Stimulated activated CD8-positive, alpha-beta memory T cell treated with anti-CD3 and anti-CD28 coated beads, Interleukin-15, amount 100 ng/mL, for 24 hours (primary cell): Measurements from ENCODE around the gene CELSR2.

Experiments
- DNase-seq: peaks from one replicate; pipeline ENCODE4 v3.0.0-alpha.2; 2020; ENCODE audit warnings: low read depth

The CELSR2 gene

DNA sequence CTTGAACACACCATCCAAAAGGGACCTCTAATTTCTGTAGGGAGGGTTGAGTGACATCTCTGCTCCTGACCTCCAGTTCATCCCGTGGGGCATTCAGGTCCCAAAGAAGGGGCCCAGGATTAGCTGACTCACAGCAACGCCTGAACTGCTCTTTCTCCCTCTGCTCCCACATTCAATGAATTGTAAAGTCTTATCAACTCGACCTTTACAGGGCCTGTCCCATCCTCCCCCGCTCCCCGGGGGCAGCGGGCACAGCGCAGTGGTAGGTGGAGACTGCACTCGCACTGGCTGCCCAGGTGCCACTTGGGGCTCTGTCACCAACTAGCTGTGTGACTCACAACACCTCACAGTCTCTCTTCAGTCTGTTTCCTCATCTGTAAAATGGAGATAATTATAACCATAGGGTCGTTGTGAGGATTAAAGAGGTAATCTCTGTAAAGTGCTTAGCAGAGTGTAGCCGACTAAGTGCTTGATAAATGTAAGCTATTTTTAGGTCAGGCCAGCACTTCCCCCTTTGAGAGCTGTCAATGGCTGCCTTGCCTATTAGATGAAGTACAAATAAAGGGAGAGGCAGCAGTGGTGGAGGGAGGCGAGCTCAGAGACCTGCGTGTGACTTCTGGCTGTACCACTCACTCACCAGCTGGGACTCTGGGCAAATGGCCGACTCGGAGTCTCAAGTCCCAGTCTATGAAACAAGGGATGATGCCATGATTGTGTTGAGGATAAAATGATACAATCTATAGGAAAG is 58.1 kb downstream of the CELSR2 start:
- no peak for DNase-seq

DNA sequence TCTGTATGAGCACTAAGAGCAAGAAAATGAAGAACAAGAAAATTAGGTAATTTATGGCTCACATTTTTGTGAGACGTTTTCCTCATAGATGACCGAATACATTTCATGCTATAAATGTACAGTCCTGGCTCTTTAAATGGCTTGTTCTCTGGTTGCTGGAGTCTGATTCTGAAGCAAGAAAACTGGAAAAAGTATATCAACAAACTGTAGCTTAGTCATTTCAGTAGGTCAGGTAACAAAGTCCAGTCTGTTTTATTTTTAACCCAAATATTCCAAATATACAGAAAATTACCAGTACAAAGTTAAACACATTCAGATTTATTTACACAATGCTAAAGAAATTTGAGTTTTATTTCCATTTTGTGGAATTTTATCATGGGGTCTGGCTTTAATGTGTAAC is 60.0 kb downstream of the CELSR2 start:
- DNase-seq: no peak

DNA sequence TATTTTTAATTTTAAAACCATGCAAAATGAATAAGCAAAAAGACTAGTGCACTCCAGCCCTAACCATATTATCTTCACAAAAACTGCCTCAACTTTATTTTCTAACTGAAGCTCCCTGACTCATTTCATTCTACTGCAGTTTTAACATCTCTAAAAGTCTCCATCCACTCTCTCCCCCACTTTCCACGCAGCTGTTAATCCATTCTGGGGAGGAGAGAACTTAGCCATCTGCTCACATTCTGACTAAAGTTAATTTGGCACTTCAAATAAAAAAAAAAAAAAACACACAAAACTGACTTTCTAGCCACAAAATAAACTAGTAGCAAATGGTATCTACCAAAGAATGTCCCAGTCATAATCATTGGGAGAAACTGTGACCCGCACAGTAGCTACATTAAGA is 62.9 kb downstream of the CELSR2 start:
- no peak for DNase-seq

DNA sequence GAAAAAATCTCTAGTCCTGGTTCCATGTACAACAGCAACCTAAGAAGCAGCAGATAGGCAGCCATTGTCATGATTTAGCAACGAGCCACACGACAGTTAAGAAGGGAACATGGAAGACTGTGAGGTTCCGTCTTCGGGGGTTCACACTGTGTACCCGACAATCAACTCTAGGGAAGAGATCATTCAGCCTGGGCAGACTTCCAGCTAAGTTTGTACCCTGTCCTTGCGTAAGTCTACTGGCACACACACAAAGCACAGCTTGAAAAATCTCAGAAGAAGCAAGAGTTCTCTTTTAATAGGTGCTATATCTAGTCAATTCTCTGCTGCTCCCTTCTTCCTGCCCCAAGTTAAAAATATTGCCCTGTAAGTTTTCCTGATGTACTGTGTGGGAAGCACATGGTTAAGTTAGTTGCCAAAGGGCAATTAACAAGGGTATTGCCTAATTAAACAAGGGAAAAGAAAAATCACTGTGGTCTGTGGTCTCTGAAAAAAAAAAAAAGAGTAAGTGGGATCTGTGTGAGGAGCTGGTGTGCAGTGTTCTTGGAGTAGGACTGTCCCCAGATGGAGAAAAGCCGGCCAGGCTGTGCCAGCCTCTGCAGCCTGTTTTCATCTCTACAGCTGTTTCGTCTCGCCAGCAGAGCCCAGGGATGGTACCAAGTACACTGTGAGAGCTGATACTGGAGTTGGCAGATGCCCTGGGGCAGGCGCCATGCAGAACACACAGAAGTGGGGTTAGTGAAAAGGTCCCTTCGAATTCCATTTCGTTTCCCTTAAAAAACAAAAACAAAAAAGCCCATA is 63.8 kb downstream of the CELSR2 start:
- no peak for DNase-seq

DNA sequence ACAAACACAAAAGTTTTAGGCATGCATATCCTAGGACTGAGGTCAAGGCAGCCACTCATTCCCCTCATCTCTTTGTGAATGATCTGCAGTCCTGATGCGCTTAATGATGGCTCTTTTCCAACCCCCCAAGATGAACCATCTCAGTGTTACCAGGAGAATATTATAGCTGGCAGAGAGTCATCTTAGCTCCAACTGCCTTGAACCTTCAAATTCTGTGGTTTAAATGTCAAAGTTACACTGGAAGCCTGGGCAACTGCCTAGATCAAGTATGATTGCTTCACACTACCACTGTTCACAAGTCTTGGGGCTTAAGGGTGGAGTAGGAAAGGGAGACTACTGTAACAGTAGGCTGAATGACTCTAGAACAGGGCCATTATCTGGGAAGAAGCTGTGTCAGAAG is 65.5 kb downstream of the CELSR2 start:
- DNase-seq: no peak

DNA sequence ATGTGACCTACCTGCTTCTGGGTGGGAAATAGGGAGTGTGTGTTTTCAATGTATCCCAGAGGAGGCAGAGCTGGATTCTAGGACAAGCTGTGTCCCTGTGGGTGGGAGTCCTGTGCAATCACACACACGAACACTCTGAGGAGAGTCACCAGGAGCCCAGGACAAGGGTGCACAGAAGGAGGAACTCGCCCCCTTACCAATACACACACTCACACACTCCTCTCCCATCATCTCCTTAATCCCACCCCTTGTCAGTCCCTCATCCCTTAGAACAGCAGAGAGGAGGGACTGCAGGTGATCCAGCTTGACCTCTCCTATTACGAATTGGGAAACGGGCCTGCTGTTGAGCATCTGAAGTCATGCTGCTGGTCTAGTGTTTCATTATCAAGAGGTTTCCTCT is 65.9 kb downstream of the CELSR2 start:
- no peak for DNase-seq

DNA sequence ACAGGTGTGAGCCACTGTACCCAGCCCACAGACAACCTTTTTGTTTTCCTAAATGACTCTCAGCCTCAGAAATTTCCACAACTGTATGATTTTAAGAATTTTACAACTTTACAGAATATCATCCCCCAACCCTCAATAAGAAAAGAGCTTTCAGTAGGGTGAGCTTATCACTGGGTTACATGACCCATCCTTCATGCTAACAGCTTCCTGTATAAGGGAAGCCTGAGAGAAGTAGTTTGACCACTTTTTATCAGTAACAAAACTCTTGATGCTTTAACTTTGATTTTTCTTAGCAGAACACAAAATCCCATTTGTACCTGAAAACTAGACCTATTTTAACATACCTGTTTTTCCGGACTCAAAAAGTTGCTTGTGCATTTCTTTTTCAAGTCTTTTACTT is 67.2 kb downstream of the CELSR2 start:
- DNase-seq: no peak

DNA sequence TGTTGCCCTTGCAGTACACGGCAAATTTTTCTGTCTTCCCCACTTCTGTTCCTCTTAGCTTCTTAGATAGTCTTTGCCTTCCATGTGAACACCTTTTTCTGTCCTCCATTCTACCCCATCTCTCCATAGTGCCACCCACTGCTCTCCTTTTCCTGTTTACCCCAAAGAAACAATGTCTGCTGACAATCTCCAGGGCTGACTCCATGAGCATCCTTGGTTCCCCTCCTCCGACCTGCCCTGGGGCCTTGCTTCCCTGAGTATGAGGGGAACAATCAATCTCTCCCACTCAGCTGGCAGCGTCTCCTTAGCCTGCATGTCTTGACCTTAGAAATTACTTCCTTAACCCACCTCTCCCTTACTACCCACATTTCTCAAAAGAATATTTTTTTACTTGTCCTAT is 69.8 kb downstream of the CELSR2 start:
- DNase-seq: no peak

DNA sequence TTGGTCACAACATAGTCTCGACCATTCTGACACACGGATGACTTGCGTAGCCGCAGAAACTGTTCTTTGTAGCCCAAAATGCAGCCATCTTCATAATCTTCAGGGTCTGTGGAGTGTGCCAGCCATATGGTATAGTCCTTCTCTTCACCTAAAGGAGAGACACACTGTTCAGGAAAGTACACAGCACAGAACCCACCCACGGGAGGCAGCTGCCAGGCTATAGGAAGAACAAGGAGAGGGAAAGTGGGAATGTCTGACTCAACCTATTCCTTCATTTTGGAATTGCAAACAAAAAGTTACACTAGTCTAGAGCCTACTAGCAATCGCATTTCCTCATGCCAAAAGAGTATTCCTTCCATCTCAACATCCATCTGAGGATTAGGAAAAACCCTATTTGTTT is 73.6 kb downstream of the CELSR2 start:
- DNase-seq: no peak
